ENCODE data around the gene INSC. TPM values are rescaled to one million over a fixed set of nuclear protein-coding genes. Genes with fewer than 3 reads are reported as not detected.

INSC gene
- polyA plus RNA-seq, 3 donors = not detected

DNA sequence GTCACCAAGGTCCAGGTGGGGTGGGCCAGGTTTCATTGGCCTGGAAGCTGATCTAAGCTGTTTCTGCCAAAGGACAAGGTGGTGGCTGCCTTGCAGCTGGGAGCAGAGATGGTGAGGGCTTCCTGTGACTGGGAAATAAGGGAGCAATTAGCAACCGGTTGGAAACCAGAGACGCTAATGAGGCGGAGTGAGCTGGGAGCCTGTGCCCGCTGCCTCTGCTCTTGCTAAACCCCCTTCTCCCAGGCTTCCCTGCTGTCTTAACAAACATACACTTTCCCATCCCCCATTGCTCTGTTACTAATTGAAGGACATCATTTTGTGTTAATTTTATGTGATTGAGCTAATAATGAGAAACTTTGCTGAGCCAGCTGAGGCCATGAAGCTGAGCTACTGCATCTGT lies 121.8 kb downstream of the INSC start:
- Histone ChIP-seq H3K4me2 (replicated peaks; ENCODE audit: extremely low read depth, low read length, poor library complexity, severe bottlenecking) (no peak overlapping the region), H3K4me3 (replicated peaks in 1 of 3; ENCODE audit: low read depth in 2 of 3, low read length in 3 of 3) (no peak overlapping the region), H3K4me1 (ENCODE audit: control insufficient read depth in 1 of 2, insufficient read depth in 2 of 2, low read length in 2 of 2) (no peaks in the 10 kb centered on the region), H3K27me3 (ENCODE audit: control insufficient read depth in 2 of 2, insufficient read depth in 2 of 2, low read length in 2 of 2) (no peaks in the 10 kb centered on the region), H3K9me3 (replicated peaks in 1 of 2; ENCODE audit: control insufficient read depth in 1 of 2, insufficient read depth in 1 of 2, low read length in 2 of 2) (no peaks in the 10 kb centered on the region), H3K36me3 (replicated peaks in 1 of 2; ENCODE audit: control insufficient read depth in 1 of 2, insufficient read depth in 2 of 2, low read length in 2 of 2) (no peaks in the 10 kb centered on the region), H3K27ac (ENCODE audit: low read depth in 1 of 2, low read length in 2 of 2) (no peak overlapping the region), H3K9ac (ENCODE audit: insufficient read depth, low read length, poor library complexity, severe bottlenecking) (no peak overlapping the region), H3K79me2 (ENCODE audit: insufficient read depth, low read length) (no peaks in the 10 kb centered on the region), H2AFZ (ENCODE audit: insufficient read depth, low read depth, low read length, poor library complexity, severe bottlenecking) (no peak overlapping the region), H4K20me1 (ENCODE audit: insufficient read depth, low read length) (no peaks in the 10 kb centered on the region)
- intact Hi-C loops (cut with micrococcal nuclease) = no loop called here
- no peak overlapping the region for H3K27ac Mint-ChIP-seq
- DNase-seq = no peak
- H3K27me3 Mint-ChIP-seq (ENCODE audit: low read depth in 3 of 3) = peaks cover 0 to 6% (median 4%) of the 10 kb centered on the region in 3 donors
- peaks cover 0 to 3% (median 0%) of the 10 kb centered on the region in 7 donors for H3K9me3 Mint-ChIP-seq
- H3K36me3 Mint-ChIP-seq = no peaks in the 10 kb centered on the region
- WGBS (ENCODE audit: insufficient coverage) = no CpG with 5 or more reads among the region's 4 CpGs
- H3K4me3 Mint-ChIP-seq = no peak overlapping the region
- TF ChIP-seq, protein P1, sequence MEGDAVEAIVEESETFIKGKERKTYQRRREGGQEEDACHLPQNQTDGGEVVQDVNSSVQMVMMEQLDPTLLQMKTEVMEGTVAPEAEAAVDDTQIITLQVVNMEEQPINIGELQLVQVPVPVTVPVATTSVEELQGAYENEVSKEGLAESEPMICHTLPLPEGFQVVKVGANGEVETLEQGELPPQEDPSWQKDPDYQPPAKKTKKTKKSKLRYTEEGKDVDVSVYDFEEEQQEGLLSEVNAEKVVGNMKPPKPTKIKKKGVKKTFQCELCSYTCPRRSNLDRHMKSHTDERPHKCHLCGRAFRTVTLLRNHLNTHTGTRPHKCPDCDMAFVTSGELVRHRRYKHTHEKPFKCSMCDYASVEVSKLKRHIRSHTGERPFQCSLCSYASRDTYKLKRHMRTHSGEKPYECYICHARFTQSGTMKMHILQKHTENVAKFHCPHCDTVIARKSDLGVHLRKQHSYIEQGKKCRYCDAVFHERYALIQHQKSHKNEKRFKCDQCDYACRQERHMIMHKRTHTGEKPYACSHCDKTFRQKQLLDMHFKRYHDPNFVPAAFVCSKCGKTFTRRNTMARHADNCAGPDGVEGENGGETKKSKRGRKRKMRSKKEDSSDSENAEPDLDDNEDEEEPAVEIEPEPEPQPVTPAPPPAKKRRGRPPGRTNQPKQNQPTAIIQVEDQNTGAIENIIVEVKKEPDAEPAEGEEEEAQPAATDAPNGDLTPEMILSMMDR (IDR thresholded peaks at IDR 0.05) = no peak
- peaks cover 3% of the 10 kb centered on the region for H3K4me1 Mint-ChIP-seq

DNA sequence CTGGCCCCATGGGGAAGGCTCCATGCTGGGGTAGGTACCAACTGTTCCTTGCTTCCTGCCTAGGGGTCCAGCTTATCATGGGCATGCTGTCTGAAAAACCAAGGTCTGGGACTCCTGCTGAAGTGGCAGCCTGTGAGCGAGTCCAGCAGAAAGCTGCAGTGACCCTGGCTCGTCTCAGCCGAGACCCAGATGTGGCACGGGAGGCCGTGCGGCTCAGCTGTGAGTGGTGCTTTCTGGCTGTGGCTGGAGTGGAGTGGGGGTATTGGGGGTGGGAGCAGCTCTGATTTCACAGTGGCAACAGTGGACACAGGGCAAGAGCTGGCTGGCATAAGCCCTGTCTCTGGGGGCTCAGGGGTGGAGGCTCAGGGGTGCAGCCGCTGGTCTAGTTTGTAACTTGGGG lies 124.1 kb downstream of the INSC start:
- no peaks in the 10 kb centered on the region for H3K79me2 ChIP-seq (ENCODE audit: insufficient read depth, low read length)
- Mint-ChIP-seq H3K27ac (no peak overlapping the region), H3K27me3 (ENCODE audit: low read depth in 3 of 3) (peaks cover 2 to 6% (median 3%) of the 10 kb centered on the region in 3 donors), H3K36me3 (no peaks in the 10 kb centered on the region), H3K4me1 (no peaks in the 10 kb centered on the region), H3K9me3 (peaks cover 0 to 3% (median 0%) of the 10 kb centered on the region in 7 donors), H3K4me3 (no peak overlapping the region)
- no peak overlapping the region for H3K9ac ChIP-seq (ENCODE audit: insufficient read depth, low read length, poor library complexity, severe bottlenecking)
- no peaks in the 10 kb centered on the region for H3K27me3 ChIP-seq (ENCODE audit: control insufficient read depth in 2 of 2, insufficient read depth in 2 of 2, low read length in 2 of 2)
- intact Hi-C loops (cut with micrococcal nuclease) = no loop called here
- no peaks in the 10 kb centered on the region for H3K9me3 ChIP-seq (replicated peaks in 1 of 2; ENCODE audit: control insufficient read depth in 1 of 2, insufficient read depth in 1 of 2, low read length in 2 of 2)
- no peak for DNase-seq
- H3K27ac ChIP-seq (ENCODE audit: low read depth in 1 of 2, low read length in 2 of 2) = no peak overlapping the region
- no peak overlapping the region for H2AFZ ChIP-seq (ENCODE audit: insufficient read depth, low read depth, low read length, poor library complexity, severe bottlenecking)
- H3K36me3 ChIP-seq (replicated peaks in 1 of 2; ENCODE audit: control insufficient read depth in 1 of 2, insufficient read depth in 2 of 2, low read length in 2 of 2) = no peaks in the 10 kb centered on the region
- no peaks in the 10 kb centered on the region for H3K4me1 ChIP-seq (ENCODE audit: control insufficient read depth in 1 of 2, insufficient read depth in 2 of 2, low read length in 2 of 2)
- H3K4me2 ChIP-seq (replicated peaks; ENCODE audit: extremely low read depth, low read length, poor library complexity, severe bottlenecking) = no peak overlapping the region
- no peak overlapping the region for H3K4me3 ChIP-seq (replicated peaks in 1 of 3; ENCODE audit: low read depth in 2 of 3, low read length in 3 of 3)
- no peaks in the 10 kb centered on the region for H4K20me1 ChIP-seq (ENCODE audit: insufficient read depth, low read length)
- WGBS (ENCODE audit: insufficient coverage) = 93% methylated on average over 6 of the region's 7 CpGs
- TF ChIP-seq, protein P1 (IDR thresholded peaks at IDR 0.05) = no peak

Measured in CD14-positive monocyte (primary cell).